ENCODE measurements around the gene CLDN24.

DNA sequence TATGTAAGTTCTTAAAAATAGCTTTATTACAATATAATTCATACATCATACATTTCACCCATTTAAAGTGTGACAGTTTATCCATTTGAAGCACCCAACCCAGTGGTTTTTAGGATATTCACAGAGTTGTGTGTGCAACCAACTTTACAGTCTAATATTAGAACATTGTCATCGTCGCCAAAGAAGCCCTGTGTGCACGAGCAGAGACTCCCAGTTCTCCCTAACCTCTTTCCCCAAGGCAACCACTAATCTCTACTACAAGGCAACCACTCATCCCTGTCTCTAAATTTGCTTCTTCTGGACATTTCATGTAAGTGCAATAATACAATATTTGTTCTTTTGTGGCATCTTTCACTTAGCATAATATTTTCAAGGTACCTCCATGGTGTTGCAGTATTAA, 49.8 kb downstream of the CLDN24 start:
- TF ChIP-seq, protein P1, sequence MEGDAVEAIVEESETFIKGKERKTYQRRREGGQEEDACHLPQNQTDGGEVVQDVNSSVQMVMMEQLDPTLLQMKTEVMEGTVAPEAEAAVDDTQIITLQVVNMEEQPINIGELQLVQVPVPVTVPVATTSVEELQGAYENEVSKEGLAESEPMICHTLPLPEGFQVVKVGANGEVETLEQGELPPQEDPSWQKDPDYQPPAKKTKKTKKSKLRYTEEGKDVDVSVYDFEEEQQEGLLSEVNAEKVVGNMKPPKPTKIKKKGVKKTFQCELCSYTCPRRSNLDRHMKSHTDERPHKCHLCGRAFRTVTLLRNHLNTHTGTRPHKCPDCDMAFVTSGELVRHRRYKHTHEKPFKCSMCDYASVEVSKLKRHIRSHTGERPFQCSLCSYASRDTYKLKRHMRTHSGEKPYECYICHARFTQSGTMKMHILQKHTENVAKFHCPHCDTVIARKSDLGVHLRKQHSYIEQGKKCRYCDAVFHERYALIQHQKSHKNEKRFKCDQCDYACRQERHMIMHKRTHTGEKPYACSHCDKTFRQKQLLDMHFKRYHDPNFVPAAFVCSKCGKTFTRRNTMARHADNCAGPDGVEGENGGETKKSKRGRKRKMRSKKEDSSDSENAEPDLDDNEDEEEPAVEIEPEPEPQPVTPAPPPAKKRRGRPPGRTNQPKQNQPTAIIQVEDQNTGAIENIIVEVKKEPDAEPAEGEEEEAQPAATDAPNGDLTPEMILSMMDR (IDR thresholded peaks at IDR 0.05; ENCODE audit: insufficient read depth, low read length), result no peak
- TF ChIP-seq, protein P2, sequence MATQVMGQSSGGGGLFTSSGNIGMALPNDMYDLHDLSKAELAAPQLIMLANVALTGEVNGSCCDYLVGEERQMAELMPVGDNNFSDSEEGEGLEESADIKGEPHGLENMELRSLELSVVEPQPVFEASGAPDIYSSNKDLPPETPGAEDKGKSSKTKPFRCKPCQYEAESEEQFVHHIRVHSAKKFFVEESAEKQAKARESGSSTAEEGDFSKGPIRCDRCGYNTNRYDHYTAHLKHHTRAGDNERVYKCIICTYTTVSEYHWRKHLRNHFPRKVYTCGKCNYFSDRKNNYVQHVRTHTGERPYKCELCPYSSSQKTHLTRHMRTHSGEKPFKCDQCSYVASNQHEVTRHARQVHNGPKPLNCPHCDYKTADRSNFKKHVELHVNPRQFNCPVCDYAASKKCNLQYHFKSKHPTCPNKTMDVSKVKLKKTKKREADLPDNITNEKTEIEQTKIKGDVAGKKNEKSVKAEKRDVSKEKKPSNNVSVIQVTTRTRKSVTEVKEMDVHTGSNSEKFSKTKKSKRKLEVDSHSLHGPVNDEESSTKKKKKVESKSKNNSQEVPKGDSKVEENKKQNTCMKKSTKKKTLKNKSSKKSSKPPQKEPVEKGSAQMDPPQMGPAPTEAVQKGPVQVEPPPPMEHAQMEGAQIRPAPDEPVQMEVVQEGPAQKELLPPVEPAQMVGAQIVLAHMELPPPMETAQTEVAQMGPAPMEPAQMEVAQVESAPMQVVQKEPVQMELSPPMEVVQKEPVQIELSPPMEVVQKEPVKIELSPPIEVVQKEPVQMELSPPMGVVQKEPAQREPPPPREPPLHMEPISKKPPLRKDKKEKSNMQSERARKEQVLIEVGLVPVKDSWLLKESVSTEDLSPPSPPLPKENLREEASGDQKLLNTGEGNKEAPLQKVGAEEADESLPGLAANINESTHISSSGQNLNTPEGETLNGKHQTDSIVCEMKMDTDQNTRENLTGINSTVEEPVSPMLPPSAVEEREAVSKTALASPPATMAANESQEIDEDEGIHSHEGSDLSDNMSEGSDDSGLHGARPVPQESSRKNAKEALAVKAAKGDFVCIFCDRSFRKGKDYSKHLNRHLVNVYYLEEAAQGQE (IDR thresholded peaks at IDR 0.05; ENCODE audit: insufficient replicate concordance, low read depth), result no peak
- no peak for TF ChIP-seq GABPA (IDR thresholded peaks at IDR 0.05; ENCODE audit: low read depth)
- no peak for TF ChIP-seq POLR2AphosphoS5 (IDR thresholded peaks at IDR 0.05; ENCODE audit: low read depth)
- TF ChIP-seq SPI1 (IDR thresholded peaks at IDR 0.05; ENCODE audit: borderline replicate concordance, low read depth), result no peak
